GM21423 (cell line): ENCODE data around the gene C1orf50.
"Not testable (repeated sequence)": the region's sequence is repeated elsewhere in the genome, so short reads cannot be mapped to it uniquely, and the experiment has no call there.

Experiments
- ATAC-seq: cut with Tn5 transposase; IDR thresholded peaks from one replicate; pipeline ENCODE4 v1.9.1; 2021; ENCODE audit warnings: mild to moderate bottlenecking, moderate library complexity; ENCODE audit not compliant: unreplicated experiment

The C1orf50 gene

GRCh38 chr1:42766741-42767509 lies at the start of gene C1orf50, which contains the start of gene P3H1:
Gene C1orf50, plus strand, starts transcription at chr1:42767249. Its CDS starts 63 bp downstream, at chr1:42767312.
Gene P3H1, minus strand, starts transcription at chr1:42767028. Its CDS starts 57 bp downstream, at chr1:42766971.
- peak; percentile 88 for ATAC-seq

GRCh38 chr1:42720868-42721267 lies 46.2 kb upstream of the C1orf50 start:
- no peak for ATAC-seq

- no peak for ATAC-seq
Measured at GRCh38 chr1:42721926-42722325, 45.1 kb upstream of the C1orf50 start.

GRCh38 chr1:42722403-42722802 lies 44.6 kb upstream of the C1orf50 start:
- ATAC-seq = not testable (repeated sequence)

GRCh38 chr1:42723511-42723910 lies 43.5 kb upstream of the C1orf50 start:
- ATAC-seq = no peak

GRCh38 chr1:42725820-42726219 lies 41.2 kb upstream of the C1orf50 start:
- not testable (repeated sequence) for ATAC-seq

GRCh38 chr1:42730002-42730401 lies 37.0 kb upstream of the C1orf50 start:
- ATAC-seq = no peak

GRCh38 chr1:42730988-42731387 lies 36.1 kb upstream of the C1orf50 start:
- no peak for ATAC-seq

- ATAC-seq = no peak
Measured at GRCh38 chr1:42731585-42731984, 35.5 kb upstream of the C1orf50 start.

- ATAC-seq = no peak
Measured at GRCh38 chr1:42732126-42732680, 34.8 kb upstream of the C1orf50 start.

- ATAC-seq = no peak
Measured at GRCh38 chr1:42733415-42734200, 33.4 kb upstream of the C1orf50 start.

- ATAC-seq = no peak
Measured at GRCh38 chr1:42734201-42735035, 32.6 kb upstream of the C1orf50 start.

GRCh38 chr1:42735056-42735455 lies 32.0 kb upstream of the C1orf50 start:
- ATAC-seq = no peak

GRCh38 chr1:42735477-42736105 lies 31.5 kb upstream of the C1orf50 start:
- no peak for ATAC-seq

GRCh38 chr1:42736152-42736551 lies 30.9 kb upstream of the C1orf50 start:
- ATAC-seq = no peak

- no peak for ATAC-seq
Measured at GRCh38 chr1:42736571-42737200, 30.4 kb upstream of the C1orf50 start.

- ATAC-seq = no peak
Measured at GRCh38 chr1:42737257-42737656, 29.8 kb upstream of the C1orf50 start.

GRCh38 chr1:42737986-42738677 lies 28.9 kb upstream of the C1orf50 start:
- ATAC-seq = no peak

GRCh38 chr1:42738678-42739226 lies 28.3 kb upstream of the C1orf50 start:
- ATAC-seq = no peak
